Astrocyte (in vitro differentiated cells and primary cell): Measurements from ENCODE around the gene AGPAT3.

Experiments used
- EZH2 ChIP-seq: IDR thresholded peaks from 2 replicates; pipeline ENCODE4 v1.6.1; 2012; ENCODE audit warnings: mild to moderate bottlenecking, low read length, inconsistent platforms; ENCODE audit not compliant: insufficient read depth
- TF ChIP-seq, protein P1 (sequence below): IDR thresholded peaks from 2 replicates; pipeline ENCODE4 v1.5.1; 2011; ENCODE audit warnings: low read depth, mild to moderate bottlenecking, inconsistent platforms, low read length, moderate library complexity; ENCODE audit not compliant: insufficient read depth

DNA sequence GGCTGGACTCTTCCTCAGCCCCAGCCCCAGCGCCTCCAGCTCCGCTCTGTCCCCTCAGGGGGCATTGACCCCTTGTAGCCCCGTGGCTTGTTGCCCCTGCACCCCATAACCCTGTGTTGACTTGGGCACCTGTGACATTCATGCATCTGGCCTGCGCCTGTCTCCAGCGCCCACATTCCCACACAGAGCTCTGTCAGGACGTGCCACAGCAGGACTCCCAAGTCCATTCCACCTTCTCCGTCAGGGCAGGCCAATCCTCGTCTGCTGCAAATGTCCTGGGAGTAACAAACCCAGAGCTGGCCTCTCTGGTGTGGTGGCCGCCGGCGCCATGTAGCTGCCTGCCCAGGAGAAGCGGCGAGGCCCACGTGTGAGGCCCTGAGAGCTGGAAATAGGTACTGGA, 60.6 kb downstream of the AGPAT3 start:
- TF ChIP-seq, protein P1, sequence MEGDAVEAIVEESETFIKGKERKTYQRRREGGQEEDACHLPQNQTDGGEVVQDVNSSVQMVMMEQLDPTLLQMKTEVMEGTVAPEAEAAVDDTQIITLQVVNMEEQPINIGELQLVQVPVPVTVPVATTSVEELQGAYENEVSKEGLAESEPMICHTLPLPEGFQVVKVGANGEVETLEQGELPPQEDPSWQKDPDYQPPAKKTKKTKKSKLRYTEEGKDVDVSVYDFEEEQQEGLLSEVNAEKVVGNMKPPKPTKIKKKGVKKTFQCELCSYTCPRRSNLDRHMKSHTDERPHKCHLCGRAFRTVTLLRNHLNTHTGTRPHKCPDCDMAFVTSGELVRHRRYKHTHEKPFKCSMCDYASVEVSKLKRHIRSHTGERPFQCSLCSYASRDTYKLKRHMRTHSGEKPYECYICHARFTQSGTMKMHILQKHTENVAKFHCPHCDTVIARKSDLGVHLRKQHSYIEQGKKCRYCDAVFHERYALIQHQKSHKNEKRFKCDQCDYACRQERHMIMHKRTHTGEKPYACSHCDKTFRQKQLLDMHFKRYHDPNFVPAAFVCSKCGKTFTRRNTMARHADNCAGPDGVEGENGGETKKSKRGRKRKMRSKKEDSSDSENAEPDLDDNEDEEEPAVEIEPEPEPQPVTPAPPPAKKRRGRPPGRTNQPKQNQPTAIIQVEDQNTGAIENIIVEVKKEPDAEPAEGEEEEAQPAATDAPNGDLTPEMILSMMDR, result no peak
- TF ChIP-seq EZH2, result no peak
